HepG2 (cell line): Measurements from ENCODE around the gene FDXR. TPM values are rescaled to one million over a fixed set of nuclear protein-coding genes. Genes with fewer than 3 reads are reported as not detected.

ENCODE experiments used
- DZIP1 ChIP-seq: sonication (generic); formaldehyde crosslinking; IDR thresholded peaks from 2 replicates; pipeline ENCODE4 v1.5.0; 2020; ENCODE audit warnings: mild to moderate bottlenecking, missing genetic modification reagents
- KLF9 ChIP-seq: IDR thresholded peaks from 2 replicates; pipeline ENCODE4 v1.6.1; 2016; ENCODE audit warnings: low read depth
- KMT2A ChIP-seq: sonication (generic); formaldehyde crosslinking; IDR thresholded peaks from 2 replicates; pipeline ENCODE4 v1.4.0; 2020; ENCODE audit warnings: missing genetic modification reagents
- MED1 ChIP-seq: sonication (generic); formaldehyde crosslinking; IDR thresholded peaks from 2 replicates; pipeline ENCODE4 v1.4.0; 2020; ENCODE audit warnings: missing genetic modification reagents
- MTF1 ChIP-seq: sonication (generic); formaldehyde crosslinking; IDR thresholded peaks from 2 replicates; pipeline ENCODE4 v1.5.0; 2020; ENCODE audit warnings: missing genetic modification reagents
- MXD1 ChIP-seq: sonication (generic); formaldehyde crosslinking; IDR thresholded peaks from 2 replicates; pipeline ENCODE4 v1.4.0; 2020; ENCODE audit warnings: mild to moderate bottlenecking, missing genetic modification reagents
- NFE2L2 ChIP-seq: fragments of 150-350 bp; IDR thresholded peaks from 2 replicates; pipeline ENCODE4 v1.6.1; 2014; ENCODE audit warnings: low read length
- RBM39 ChIP-seq: fragments of 200-400 bp; formaldehyde crosslinking; IDR thresholded peaks from one replicate; pipeline ENCODE4 v1.6.1; 2018; ENCODE audit warnings: antibody characterized with exemption, mild to moderate bottlenecking, low read depth, low read length; ENCODE audit not compliant: poor library complexity, severe bottlenecking
- RNF219 ChIP-seq: sonication (generic); formaldehyde crosslinking; IDR thresholded peaks from 2 replicates; pipeline ENCODE4 v1.5.0; 2020; ENCODE audit warnings: mild to moderate bottlenecking, missing genetic modification reagents
- SMAD1 ChIP-seq: sonication (generic); formaldehyde crosslinking; IDR thresholded peaks from 2 replicates; pipeline ENCODE4 v1.4.0; 2020; ENCODE audit warnings: missing genetic modification reagents, low read depth, mild to moderate bottlenecking, borderline replicate concordance
- THAP9 ChIP-seq: sonication (generic); formaldehyde crosslinking; IDR thresholded peaks from 2 replicates; pipeline ENCODE4; 2020; ENCODE audit warnings: missing genetic modification reagents, mild to moderate bottlenecking, borderline replicate concordance
- YEATS4 ChIP-seq: sonication (generic); formaldehyde crosslinking; IDR thresholded peaks from 2 replicates; pipeline ENCODE4 v1.4.0; 2020; ENCODE audit warnings: missing genetic modification reagents, borderline replicate concordance
- ZBED4 ChIP-seq: sonication (generic); formaldehyde crosslinking; IDR thresholded peaks from 2 replicates; pipeline ENCODE4 v1.4.0; 2020; ENCODE audit warnings: missing genetic modification reagents, borderline replicate concordance
- ZFP36L2 ChIP-seq: sonication (generic); formaldehyde crosslinking; IDR thresholded peaks from 2 replicates; pipeline ENCODE4 v1.4.0; 2020; ENCODE audit warnings: missing genetic modification reagents
- ZFP37 ChIP-seq: sonication (generic); formaldehyde crosslinking; IDR thresholded peaks from 2 replicates; pipeline ENCODE4 v1.4.0; 2020; ENCODE audit warnings: missing genetic modification reagents, borderline replicate concordance
- ZIK1 ChIP-seq: sonication (generic); formaldehyde crosslinking; IDR thresholded peaks from 2 replicates; pipeline ENCODE4 v1.5.0; 2020; ENCODE audit warnings: mild to moderate bottlenecking, low read depth, missing genetic modification reagents, borderline replicate concordance
- polyA plus RNA-seq, 8 experiments: library from polyadenylated mRNA; depleted of rRNA in 3 of 8; stranded (reverse) in 7 of 8; unstranded in 1 of 8; fragments of >200 nt; fragmentation: Illumina TruSeq in 4 of 8; extraction: Trizol in 4 of 8; gene quantifications; 2 replicates each; pipeline versions ENCODE4 v1.2.1 to v1.2.3, GENCODE V29; 2011 to 2016; ENCODE audit warnings: low read depth in 4 of 8, missing spikeins in 1 of 8, mixed read lengths in 1 of 8; ENCODE audit not compliant: insufficient read depth in 1 of 8
- total RNA-seq, 5 experiments: library from RNA; depleted of rRNA; stranded (reverse); fragments of >200 nt; fragmentation: Illumina TruSeq; extraction: Trizol; gene quantifications; 2 replicates each; pipeline ENCODE4 v1.2.3, GENCODE V29; 2016; ENCODE audit warnings: low read depth in 1 of 5

Gene FDXR
- total and polyA plus RNA-seq, 2 of the 13 experiments (the other 11 are each of a cell fraction or from before 2014, with no cell fraction given) = 23.4 to 116 TPM

GRCh38 chr17:74873037-74873873, 461 bp upstream of the FDXR start (continued):
- TF ChIP-seq THAP9 (CRISPR knock-in tag) = peak; percentile 87; the same call in 1 of the 2 replicates
- no peak for TF ChIP-seq ZIK1
- no peak for TF ChIP-seq SMAD1 (CRISPR knock-in tag)
- peak; percentile 19; the same call in 1 of the 2 replicates for TF ChIP-seq YEATS4 (CRISPR knock-in tag)
- no peak for TF ChIP-seq MTF1 (CRISPR knock-in tag)
- no peak for TF ChIP-seq RNF219 (CRISPR knock-in tag)
- peak; percentile 38; the same call in 1 of the 2 replicates for TF ChIP-seq MXD1 (CRISPR knock-in tag)
- no peak; the same call in 1 of the 2 replicates for TF ChIP-seq MED1 (CRISPR knock-in tag)
- peak; percentile 89 for TF ChIP-seq RBM39
- TF ChIP-seq DZIP1 (CRISPR knock-in tag) = no peak
- TF ChIP-seq NFE2L2 = no peak
- TF ChIP-seq ZFP36L2 = no peak
- TF ChIP-seq KLF9 (CRISPR knock-in tag) = peak; percentile 13; the same call in 1 of the 2 replicates
- TF ChIP-seq KMT2A = peak; percentile 74; the same call in 1 of the 2 replicates
- no peak for TF ChIP-seq ZBED4 (CRISPR knock-in tag)
- TF ChIP-seq ZFP37 = no peak
